Activated naive CD4-positive, alpha-beta T cell (primary cell): ENCODE measurements around the gene KCTD10.

Source experiments
- DNase-seq, 4 experiments: peaks; one replicate each; lab custom pipeline; 2025; lab: John Stamatoyannopoulos, UW

Gene KCTD10

GRCh38 chr12:109494348-109494881 is 17.3 kb upstream of the KCTD10 start:
- no peak for DNase-seq

GRCh38 chr12:109493938-109494337 is 16.8 kb upstream of the KCTD10 start:
- DNase-seq, result no peak

- no peak for DNase-seq
These were observed 16.0 kb upstream of the KCTD10 start for GRCh38 chr12:109493090-109493489.

- DNase-seq, result no peak
These were observed 15.3 kb upstream of the KCTD10 start for GRCh38 chr12:109492371-109492770.

GRCh38 chr12:109491671-109492070 is 14.6 kb upstream of the KCTD10 start:
- DNase-seq, result no peak

GRCh38 chr12:109489955-109490565 is 13.0 kb upstream of the KCTD10 start:
- DNase-seq, result no peak

GRCh38 chr12:109489016-109489954 is 12.2 kb upstream of the KCTD10 start:
- no peak for DNase-seq

GRCh38 chr12:109488051-109488665 is 11.1 kb upstream of the KCTD10 start:
- DNase-seq, result no peak

- DNase-seq, result no peak
These were observed 10.3 kb upstream of the KCTD10 start for GRCh38 chr12:109487181-109488050.

GRCh38 chr12:109485201-109485600 is 8.1 kb upstream of the KCTD10 start:
- no peak for DNase-seq

- no peak for DNase-seq
These were observed 6.2 kb upstream of the KCTD10 start for GRCh38 chr12:109483346-109483745.

- DNase-seq, result no peak
These were observed 5.8 kb upstream of the KCTD10 start for GRCh38 chr12:109482894-109483293.

- no peak for DNase-seq
These were observed 5.4 kb upstream of the KCTD10 start for GRCh38 chr12:109482491-109482890.

- DNase-seq, result no peak
These were observed 4.8 kb upstream of the KCTD10 start for GRCh38 chr12:109481863-109482262.

- DNase-seq, result no peak
These were observed 3.3 kb upstream of the KCTD10 start for GRCh38 chr12:109480356-109480755.

GRCh38 chr12:109479761-109480160 is 2.7 kb upstream of the KCTD10 start:
- no peak for DNase-seq

- DNase-seq, result no peak
These were observed 839 bp upstream of the KCTD10 start for GRCh38 chr12:109477963-109478315.

- DNase-seq, result no peak
These were observed 304 bp downstream of the KCTD10 start for GRCh38 chr12:109476807-109477184.

GRCh38 chr12:109475993-109476806 is 900 bp downstream of the KCTD10 start:
- DNase-seq, result no peak

GRCh38 chr12:109475121-109475520 is 2.0 kb downstream of the KCTD10 start:
- DNase-seq, result no peak
